WTC11 (cell line): ENCODE data around the gene MEGF6. TPM values are rescaled to one million over a fixed set of nuclear protein-coding genes. Genes with fewer than 3 reads are reported as not detected.

Experiments used
- ATAC-seq: fragments of 200-7000 bp; cut with Tn5 transposase; 2 replicates; pipeline ENCODE4 v1.10.0; 2021; ENCODE audit warnings: mild to moderate bottlenecking, moderate library complexity
- CTCF ChIA-PET: fragments of 300-600 bp; sonication (Branson Sonifier 250); formaldehyde crosslinking; loops from one replicate; lab custom pipeline; 2021; ENCODE audit warnings: antibody characterized with exemption; lab: Charles Lee
- POLR2A ChIA-PET: fragments of 350-600 bp; sonication (Branson Sonifier 250); formaldehyde crosslinking; loops from one replicate; lab custom pipeline; 2021; ENCODE audit warnings: antibody characterized with exemption; lab: Charles Lee
- DNase-seq: peaks from one replicate; pipeline ENCODE4 v3.0.0; 2021; ENCODE audit warnings: low spot score
- H3K27ac Mint-ChIP-seq: 2 replicates; pipeline ENCODE4 v1.8.0; 2021; ENCODE audit warnings: mixed read lengths
- H3K27me3 Mint-ChIP-seq: 2 replicates; pipeline ENCODE4 v1.8.0; 2021; ENCODE audit warnings: low read depth, mild to moderate bottlenecking, moderate library complexity, mixed read lengths
- H3K36me3 Mint-ChIP-seq: 2 replicates; pipeline ENCODE4 v1.8.0; 2021; ENCODE audit warnings: mixed read lengths
- H3K4me1 Mint-ChIP-seq: 2 replicates; pipeline ENCODE4 v1.8.0; 2022; ENCODE audit warnings: mixed read lengths
- H3K4me3 Mint-ChIP-seq: 2 replicates; pipeline ENCODE4 v1.8.0; 2021; ENCODE audit warnings: mild to moderate bottlenecking, moderate library complexity, mixed read lengths
- H3K9me3 Mint-ChIP-seq: 2 replicates; pipeline ENCODE4 v1.8.0; 2021; ENCODE audit warnings: mixed read lengths
- ATF1 ChIP-seq: sonication (generic); formaldehyde crosslinking; IDR thresholded peaks from 2 replicates; pipeline ENCODE4 v1.8.1; 2023; ENCODE audit warnings: mild to moderate bottlenecking, moderate library complexity, missing genetic modification reagents
- ATF3 ChIP-seq: sonication (generic); formaldehyde crosslinking; conservative IDR thresholded peaks from 2 replicates; pipeline ENCODE4 v1.8.1; 2022; ENCODE audit warnings: mild to moderate bottlenecking, missing genetic modification reagents
- CBFB ChIP-seq: sonication (generic); formaldehyde crosslinking; IDR thresholded peaks from 2 replicates; pipeline ENCODE4 v1.8.1; 2022; ENCODE audit warnings: mild to moderate bottlenecking, low read depth, missing genetic modification reagents
- CDX4 ChIP-seq: fragments of 250-450 bp; sonication (Bioruptor Pico); IDR thresholded peaks from 2 replicates; pipeline ENCODE4 v1.9.0; 2021; ENCODE audit warnings: moderate library complexity, mild to moderate bottlenecking, inconsistent platforms, borderline replicate concordance
- CREB1 ChIP-seq: sonication (generic); formaldehyde crosslinking; IDR thresholded peaks from 2 replicates; pipeline ENCODE4 v1.8.0; 2023; ENCODE audit warnings: mild to moderate bottlenecking, missing genetic modification reagents
- CTCF ChIP-seq: fragments of 200-600 bp; IDR thresholded peaks from 2 replicates; pipeline ENCODE4 v1.8.0; 2022; ENCODE audit warnings: antibody characterized with exemption
- ERG ChIP-seq: fragments of 250-450 bp; sonication (Bioruptor Pico); IDR thresholded peaks from 2 replicates; pipeline ENCODE4 v1.8.0; 2021; ENCODE audit warnings: mild to moderate bottlenecking
- ESRRA ChIP-seq: sonication (generic); formaldehyde crosslinking; IDR thresholded peaks from 2 replicates; pipeline ENCODE4 v1.8.1; 2022; ENCODE audit warnings: mild to moderate bottlenecking, missing genetic modification reagents, borderline replicate concordance
- ETV6 ChIP-seq: sonication (generic); formaldehyde crosslinking; IDR thresholded peaks from 2 replicates; pipeline ENCODE4 v1.8.1; 2022; ENCODE audit warnings: mild to moderate bottlenecking, missing genetic modification reagents
- GABPB1 ChIP-seq: sonication (generic); formaldehyde crosslinking; IDR thresholded peaks from 2 replicates; pipeline ENCODE4 v1.8.1; 2023; ENCODE audit warnings: mild to moderate bottlenecking, missing genetic modification reagents
- IRF2 ChIP-seq: sonication (generic); formaldehyde crosslinking; IDR thresholded peaks from 2 replicates; pipeline ENCODE4 v1.8.0; 2022; ENCODE audit warnings: low read depth, missing genetic modification reagents, borderline replicate concordance
- JAZF1 ChIP-seq: fragments of 250-450 bp; sonication (Bioruptor Pico); IDR thresholded peaks from 2 replicates; pipeline ENCODE4 v1.9.0; 2021; ENCODE audit warnings: moderate library complexity, mild to moderate bottlenecking, inconsistent platforms
- NFE2L1 ChIP-seq: sonication (generic); formaldehyde crosslinking; IDR thresholded peaks from 2 replicates; pipeline ENCODE4 v1.8.1; 2023; ENCODE audit warnings: missing genetic modification reagents
- RORB ChIP-seq: fragments of 250-450 bp; sonication (Bioruptor Pico); IDR thresholded peaks from 2 replicates; pipeline ENCODE4 v1.9.0; 2021; ENCODE audit warnings: mild to moderate bottlenecking
- TEAD1 ChIP-seq: sonication (generic); formaldehyde crosslinking; IDR thresholded peaks from 2 replicates; pipeline ENCODE4 v1.8.0; 2022; ENCODE audit warnings: mild to moderate bottlenecking, missing genetic modification reagents
- TP53 ChIP-seq: sonication (generic); formaldehyde crosslinking; IDR thresholded peaks from 2 replicates; pipeline ENCODE4 v1.8.1; 2023; ENCODE audit warnings: mild to moderate bottlenecking, missing genetic modification reagents
- USF1 ChIP-seq: sonication (generic); formaldehyde crosslinking; IDR thresholded peaks from 2 replicates; pipeline ENCODE4 v1.8.0; 2022; ENCODE audit warnings: mild to moderate bottlenecking, missing genetic modification reagents
- USF2 ChIP-seq: sonication (generic); formaldehyde crosslinking; IDR thresholded peaks from 2 replicates; pipeline ENCODE4 v1.8.1; 2023; ENCODE audit warnings: mild to moderate bottlenecking, missing genetic modification reagents, moderate library complexity
- ZNF317 ChIP-seq: sonication (generic); formaldehyde crosslinking; IDR thresholded peaks from 2 replicates; pipeline ENCODE4 v1.8.1; 2023; ENCODE audit warnings: low read depth, mild to moderate bottlenecking, moderate library complexity, missing genetic modification reagents, borderline replicate concordance
- ZNF671 ChIP-seq: fragments of 250-450 bp; sonication (Bioruptor Pico); IDR thresholded peaks from 2 replicates; pipeline ENCODE4 v1.8.0; 2021; ENCODE audit warnings: mild to moderate bottlenecking
- total RNA-seq: library from RNA; stranded (reverse); gene quantifications from 3 replicates; pipeline ENCODE4 v1.2.3, GENCODE V29; 2021

The MEGF6 gene
- total RNA-seq, 1 experiment from 2014 or later: 24.9 TPM

GRCh38 chr1:3578433-3578805 is 32.9 kb downstream of the MEGF6 start:
- Mint-ChIP-seq H3K4me3 (no peak overlapping the region), H3K9me3 (no peaks in the 10 kb centered on the region), H3K36me3 (peaks cover 4% of the 10 kb centered on the region; the same call in 1 of the 2 replicates), H3K27me3 (no peaks in the 10 kb centered on the region), H3K4me1 (no peaks in the 10 kb centered on the region), H3K27ac (no peak overlapping the region)
- DNase-seq: no peak
- no peak for ATAC-seq
- no peak for TF ChIP-seq NFE2L1
- TF ChIP-seq USF1 (CRISPR knock-in tag): no peak
- no peak for TF ChIP-seq JAZF1 (CRISPR knock-in tag)
- TF ChIP-seq TEAD1 (CRISPR knock-in tag): no peak
- no peak for TF ChIP-seq ATF1 (CRISPR knock-in tag)
- TF ChIP-seq RORB: no peak
- no peak for TF ChIP-seq CDX4 (CRISPR knock-in tag)
- no peak for TF ChIP-seq GABPB1
- ChIA-PET POLR2A (no interaction called here), CTCF (interaction anchor here (1.1 to 1.5 kb wide), 3 partner anchors 13 to 40 kb away, joined by 4 to 6 read pairs (median 5); no protein-coding TSS in a partner anchor)

GRCh38 chr1:3577711-3578432 is 33.4 kb downstream of the MEGF6 start:
- DNase-seq: no peak
- H3K4me1 Mint-ChIP-seq: no peaks in the 10 kb centered on the region
- TF ChIP-seq TP53 (CRISPR knock-in tag) (no peak), ATF3 (CRISPR knock-in tag) (no peak), USF1 (CRISPR knock-in tag) (no peak), CTCF (no peak), ZNF671 (no peak), ERG (no peak), IRF2 (CRISPR knock-in tag) (no peak), CBFB (CRISPR knock-in tag) (no peak), ESRRA (CRISPR knock-in tag) (no peak), CREB1 (CRISPR knock-in tag) (no peak), ETV6 (CRISPR knock-in tag) (no peak), USF2 (no peak), ZNF317 (no peak)
- TF ChIP-seq, all 79 proteins: peak for 0
- no peaks in the 10 kb centered on the region for H3K9me3 Mint-ChIP-seq
- no peak overlapping the region for H3K27ac Mint-ChIP-seq
- ChIA-PET POLR2A (no interaction called here), CTCF (interaction anchor here (0.5 to 1.9 kb wide), 9 partner anchors 10 to 125 kb away, joined by 3 to 11 read pairs (median 4); no protein-coding TSS in a partner anchor)
- no peaks in the 10 kb centered on the region for H3K27me3 Mint-ChIP-seq
- H3K4me3 Mint-ChIP-seq: no peak overlapping the region
- H3K36me3 Mint-ChIP-seq: peaks cover 4% of the 10 kb centered on the region; the same call in 1 of the 2 replicates
- ATAC-seq: no peak
